OCI-LY7 (cell line): ENCODE data around the gene PLEK2. TPM values are rescaled to one million over a fixed set of nuclear protein-coding genes. Genes with fewer than 3 reads are reported as not detected.

Experiments
- BruUV-seq: library from RNA; stranded (reverse); fragments of 400-500 nt; replicated peaks from 2 replicates; lab custom pipeline; 2021; lab: Mats Ljungman, UMichigan
- CTCF ChIA-PET: fragments of 300-600 bp; sonication (Branson Sonifier 250); formaldehyde crosslinking; loops from one replicate; lab custom pipeline; 2022; ENCODE audit warnings: antibody characterized with exemption; ENCODE audit not compliant: unreplicated experiment; lab: Charles Lee
- POLR2A ChIA-PET: fragments of 300-600 bp; sonication (Branson Sonifier 250); formaldehyde crosslinking; loops from one replicate; lab custom pipeline; 2022; ENCODE audit warnings: antibody characterized with exemption; lab: Charles Lee
- DNase-seq: peaks from one replicate; pipeline ENCODE4 v3.0.0-alpha.2; 2015; ENCODE audit warnings: low spot score
- H2AFZ ChIP-seq: fragments of 200-600 bp; sonication (generic), shearing (Covaris generic); 2 replicates; pipeline ENCODE4 v1.6.1; 2014; ENCODE audit warnings: mild to moderate bottlenecking, antibody characterized with exemption, low read length, moderate library complexity
- H3K27ac ChIP-seq: fragments of 200-600 bp; sonication (generic); 2 replicates; pipeline ENCODE4 v1.5.1; 2014; ENCODE audit warnings: mixed run types, low read depth, mild to moderate bottlenecking, moderate library complexity, low read length, inconsistent platforms; ENCODE audit not compliant: poor library complexity, severe bottlenecking
- H3K36me3 ChIP-seq: fragments of 200-600 bp; sonication (generic); 2 replicates; pipeline ENCODE4 v1.6.1; 2014; ENCODE audit warnings: mild to moderate bottlenecking, antibody characterized with exemption, low read length, moderate library complexity, mixed read lengths; ENCODE audit not compliant: insufficient read depth
- H3K4me1 ChIP-seq: fragments of 200-600 bp; sonication (generic); 2 replicates; pipeline ENCODE4 v1.5.1; 2014; ENCODE audit warnings: mild to moderate bottlenecking, low read length; ENCODE audit not compliant: insufficient read depth, poor library complexity, severe bottlenecking
- H3K4me2 ChIP-seq: fragments of 200-600 bp; sonication (generic); 2 replicates; pipeline ENCODE4 v1.6.1; 2014; ENCODE audit warnings: mild to moderate bottlenecking, low read length
- H3K4me3 ChIP-seq: fragments of 200-600 bp; sonication (generic); 2 replicates; pipeline ENCODE4 v1.5.1; 2014; ENCODE audit warnings: mild to moderate bottlenecking, low read depth, low read length; ENCODE audit not compliant: poor library complexity, severe bottlenecking
- H3K79me2 ChIP-seq: fragments of 200-600 bp; sonication (generic); 2 replicates; pipeline ENCODE4 v1.6.1; 2016; ENCODE audit warnings: low read depth, mild to moderate bottlenecking, low read length, moderate library complexity, mixed read lengths; ENCODE audit not compliant: insufficient read depth
- H3K9me2 ChIP-seq: fragments of 200-600 bp; sonication (generic); 2 replicates; pipeline ENCODE4 v1.6.1; 2016; ENCODE audit warnings: mild to moderate bottlenecking, low read length, mixed read lengths; ENCODE audit not compliant: insufficient read depth
- H3K9me3 ChIP-seq: fragments of 200-600 bp; sonication (generic); 2 replicates; pipeline ENCODE4 v1.6.1; 2014; ENCODE audit warnings: mild to moderate bottlenecking, mixed run types, low read length, mixed read lengths
- H4K20me1 ChIP-seq: fragments of 200-600 bp; sonication (generic); 2 replicates; pipeline ENCODE4 v1.6.1; 2014; ENCODE audit warnings: mild to moderate bottlenecking, antibody characterized with exemption, low read length, moderate library complexity, mixed read lengths; ENCODE audit not compliant: insufficient read depth
- EZH2phosphoT487 ChIP-seq: fragments of 200-600 bp; sonication (generic); IDR thresholded peaks from 2 replicates; pipeline ENCODE4 v1.6.1; 2018; ENCODE audit warnings: low read depth, borderline replicate concordance, mild to moderate bottlenecking, mixed run types, antibody characterized with exemption, low read length, moderate library complexity, mixed read lengths
- intact Hi-C: fragments of 100-400 bp; cut with micrococcal nuclease; formaldehyde crosslinking; loops from one replicate; pipeline ENCODE4 v1.10.0; 2022; ENCODE audit not compliant: unreplicated experiment
- total RNA-seq, 2 experiments: library from RNA; depleted of rRNA in 1 of 2; stranded (reverse); fragments of >200 nt in 1 of 2; shearing (Covaris generic) in 1 of 2; gene quantifications; 2 replicates each; pipeline ENCODE4 v1.2.3, GENCODE V29; 2014 to 2022
- TF ChIP-seq, protein P1 (sequence below): fragments of 200-600 bp; sonication (generic); conservative IDR thresholded peaks from 2 replicates; pipeline ENCODE4 v1.5.1; 2014; ENCODE audit warnings: mild to moderate bottlenecking, antibody characterized with exemption, low read length, moderate library complexity, mixed read lengths

Gene PLEK2
- total RNA-seq, 2 experiments from 2014 or later = not detected

DNA sequence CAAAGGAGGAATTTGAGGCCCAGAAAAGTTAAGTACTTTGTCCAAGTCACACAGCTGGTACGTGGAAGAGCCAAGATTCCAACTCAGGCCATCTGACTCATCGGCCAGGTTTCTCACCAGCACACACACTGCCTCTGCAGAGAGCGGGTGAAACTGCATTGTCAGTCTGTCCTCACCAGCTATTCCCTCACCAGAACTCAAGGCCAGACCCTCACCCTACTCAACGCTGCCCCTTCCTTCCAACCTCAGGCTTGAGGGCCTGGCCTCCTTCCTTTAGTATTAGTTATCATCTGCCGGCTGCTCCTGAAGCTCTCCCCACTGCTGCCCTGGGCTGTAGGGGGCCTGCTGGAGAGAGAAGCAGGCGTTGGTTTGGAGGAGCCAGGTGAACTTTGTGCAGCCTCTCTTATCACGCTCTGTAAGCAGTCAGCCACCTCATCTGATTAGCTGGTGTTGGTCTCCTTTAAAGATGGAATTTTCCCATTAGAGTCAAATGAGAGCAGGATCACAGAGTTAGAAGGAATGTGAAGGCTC is 16.6 kb upstream of the PLEK2 start:
- BruUV-seq = no TSS peak
- Histone ChIP-seq H3K4me3 (no peak overlapping the region), H2AFZ (no peak overlapping the region), H3K36me3 (no peaks in the 10 kb centered on the region), H3K9me3 (no peaks in the 10 kb centered on the region), H3K4me1 (no peaks in the 10 kb centered on the region), H3K27ac (no peak overlapping the region), H3K9me2 (no peaks in the 10 kb centered on the region), H4K20me1 (no peaks in the 10 kb centered on the region), H3K4me2 (no peak overlapping the region), H3K79me2 (no peaks in the 10 kb centered on the region)
- ChIA-PET CTCF (interaction anchor here (2.1 to 2.9 kb wide), 2 partner anchors 85 to 143 kb away, joined by 11 to 21 read pairs; no protein-coding TSS in a partner anchor), POLR2A (interaction anchor here (0.7 to 0.9 kb wide), 2 partner anchors 91 to 128 kb away, joined by 3 to 6 read pairs; no protein-coding TSS in a partner anchor)
- intact Hi-C loops = loop anchor here (10.0 kb wide), 1 partner anchor 264 kb away; no protein-coding TSS in a partner anchor
- no peak for DNase-seq
- TF ChIP-seq, protein P1, sequence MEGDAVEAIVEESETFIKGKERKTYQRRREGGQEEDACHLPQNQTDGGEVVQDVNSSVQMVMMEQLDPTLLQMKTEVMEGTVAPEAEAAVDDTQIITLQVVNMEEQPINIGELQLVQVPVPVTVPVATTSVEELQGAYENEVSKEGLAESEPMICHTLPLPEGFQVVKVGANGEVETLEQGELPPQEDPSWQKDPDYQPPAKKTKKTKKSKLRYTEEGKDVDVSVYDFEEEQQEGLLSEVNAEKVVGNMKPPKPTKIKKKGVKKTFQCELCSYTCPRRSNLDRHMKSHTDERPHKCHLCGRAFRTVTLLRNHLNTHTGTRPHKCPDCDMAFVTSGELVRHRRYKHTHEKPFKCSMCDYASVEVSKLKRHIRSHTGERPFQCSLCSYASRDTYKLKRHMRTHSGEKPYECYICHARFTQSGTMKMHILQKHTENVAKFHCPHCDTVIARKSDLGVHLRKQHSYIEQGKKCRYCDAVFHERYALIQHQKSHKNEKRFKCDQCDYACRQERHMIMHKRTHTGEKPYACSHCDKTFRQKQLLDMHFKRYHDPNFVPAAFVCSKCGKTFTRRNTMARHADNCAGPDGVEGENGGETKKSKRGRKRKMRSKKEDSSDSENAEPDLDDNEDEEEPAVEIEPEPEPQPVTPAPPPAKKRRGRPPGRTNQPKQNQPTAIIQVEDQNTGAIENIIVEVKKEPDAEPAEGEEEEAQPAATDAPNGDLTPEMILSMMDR = no peak

GRCh38 chr14:67426983-67427606 is 15.1 kb upstream of the PLEK2 start:
- Histone ChIP-seq H3K79me2 (no peaks in the 10 kb centered on the region), H3K4me2 (no peak overlapping the region), H2AFZ (no peak overlapping the region), H3K9me2 (no peaks in the 10 kb centered on the region), H3K9me3 (no peaks in the 10 kb centered on the region), H3K4me3 (no peak overlapping the region), H4K20me1 (no peaks in the 10 kb centered on the region), H3K4me1 (no peaks in the 10 kb centered on the region), H3K27ac (no peak overlapping the region), H3K36me3 (no peaks in the 10 kb centered on the region)
- CTCF ChIA-PET = interaction anchor here (0.6 to 2.9 kb wide), 5 partner anchors 86 to 1657 kb away, joined by 4 to 21 read pairs (median 11); no protein-coding TSS in a partner anchor
- DNase-seq = peak; percentile 81
- BruUV-seq = no TSS peak
- intact Hi-C loops = loop anchor here (1.0 to 10.0 kb wide), 3 partner anchors 99 to 262 kb away; no protein-coding TSS in a partner anchor
- POLR2A ChIA-PET = interaction anchor here (0.7 to 1.1 kb wide), 2 partner anchors 18 to 145 kb away, joined by 3 read pairs; no protein-coding TSS in a partner anchor
- TF ChIP-seq, protein P1 = peak; percentile 90
- no peak for TF ChIP-seq EZH2phosphoT487
